Thyroid gland (tissue), 4 donors: ENCODE data around the gene TMEM221. TPM values are rescaled to one million over a fixed set of nuclear protein-coding genes. Genes with fewer than 3 reads are reported as not detected.

ENCODE experiments used
- DNase-seq, 2 donors: peaks; one replicate each; pipeline ENCODE4 v3.0.0-alpha.2; 2019
- H3K27ac ChIP-seq, 3 donors: fragments of 200-600 bp; sonication (generic); 1 replicate in 2 of 3; 2 replicates in 1 of 3; pipeline ENCODE4 v1.5.1; 2016 to 2019; ENCODE audit warnings: mild to moderate bottlenecking in 1 of 3, moderate library complexity in 1 of 3
- H3K27me3 ChIP-seq: fragments of 200-600 bp; sonication (generic); one replicate; pipeline ENCODE4 v1.5.1; 2019
- H3K36me3 ChIP-seq, 2 donors: fragments of 200-600 bp; sonication (generic); one replicate each; pipeline ENCODE4 v1.5.1; 2016 to 2019
- H3K4me1 ChIP-seq, 2 donors: fragments of 200-600 bp; sonication (generic); one replicate each; pipeline ENCODE4 v1.5.1; 2017 to 2019
- H3K4me3 ChIP-seq, 3 donors: fragments of 200-600 bp; sonication (generic); replicated peaks in 1 of 3; 1 replicate in 2 of 3; 2 replicates in 1 of 3; pipeline ENCODE4 v1.5.1; 2016; ENCODE audit warnings: mild to moderate bottlenecking in 1 of 3
- H3K9me3 ChIP-seq: fragments of 200-600 bp; sonication (generic); one replicate; pipeline ENCODE4 v1.5.1; 2017
- CTCF ChIP-seq, 6 experiments: fragments of 200-600 bp in 3 of 6; fragments of 450-650 bp in 3 of 6; sonication (generic) in 3 of 6; IDR thresholded peaks; one replicate each; pipeline ENCODE4 v1.5.1; 2016 to 2019; ENCODE audit warnings: antibody characterized with exemption in 6 of 6, mild to moderate bottlenecking in 2 of 6, inconsistent platforms in 1 of 6, moderate library complexity in 1 of 6
- POLR2A ChIP-seq, 2 donors: fragments of 450-650 bp; IDR thresholded peaks; one replicate each; pipeline ENCODE4 v1.6.1; 2017; ENCODE audit warnings: antibody characterized with exemption in 2 of 2, mild to moderate bottlenecking in 2 of 2, moderate library complexity in 1 of 2
- WGBS, 2 donors: methylation state at CpG; one replicate each; pipeline ENCODE4 v1.1.5; 2017; 5-methylcytosine and 5-hydroxymethylcytosine counted together
- intact Hi-C: fragments of 100-400 bp; cut with DNase I; formaldehyde crosslinking; loops from one replicate; pipeline ENCODE4 v1.15.1; 2023
- total RNA-seq, 4 donors: library from RNA; depleted of rRNA; stranded (reverse); fragments of >200 nt; gene quantifications; one replicate each; pipeline ENCODE4 v1.2.3, GENCODE V29; 2016

Gene TMEM221
- total RNA-seq, 4 donors from 2014 or later = 0.56 TPM; not detected in 3

- intact Hi-C loops = no loop called here
- Histone ChIP-seq H3K36me3 (no peaks in the 10 kb centered on the region), H3K4me3 (no peak overlapping the region), H3K4me1 (peaks cover 0 to 3% of the 10 kb centered on the region in 2 donors), H3K27me3 (no peaks in the 10 kb centered on the region), H3K27ac (no peak overlapping the region), H3K9me3 (no peaks in the 10 kb centered on the region)
- TF ChIP-seq CTCF (IDR thresholded peaks at IDR 0.05) = no peak
- no peak for TF ChIP-seq POLR2A (IDR thresholded peaks at IDR 0.05)
- 83 to 90% methylated on average over 5 of the region's 5 CpGs for WGBS, 2 donors
- DNase-seq = no peak
These were observed 42.8 kb upstream of the TMEM221 start for GRCh38 chr19:17491287-17491686.

GRCh38 chr19:17490411-17490810 lies 41.9 kb upstream of the TMEM221 start:
- peaks cover 0 to 3% of the 10 kb centered on the region in 2 donors for H3K4me1 ChIP-seq
- DNase-seq = no peak
- H3K27me3 ChIP-seq = no peaks in the 10 kb centered on the region
- no peak overlapping the region for H3K27ac ChIP-seq
- 77 to 79% methylated on average over 4 of the region's 4 CpGs for WGBS, 2 donors
- no peaks in the 10 kb centered on the region for H3K36me3 ChIP-seq
- intact Hi-C loops = no loop called here
- H3K9me3 ChIP-seq = no peaks in the 10 kb centered on the region
- no peak for TF ChIP-seq CTCF (IDR thresholded peaks at IDR 0.05)
- TF ChIP-seq POLR2A (IDR thresholded peaks at IDR 0.05) = no peak
- H3K4me3 ChIP-seq = no peak overlapping the region

GRCh38 chr19:17489392-17490030 lies 41.0 kb upstream of the TMEM221 start:
- 78 to 87% methylated on average over 8 of the region's 9 CpGs for WGBS, 2 donors

GRCh38 chr19:17488593-17489391 lies 40.3 kb upstream of the TMEM221 start:
- 38 to 42% methylated on average over 22 to 27 of the region's 31 CpGs for WGBS, 2 donors
- peak; percentile 82 to 83 for DNase-seq

More at GRCh38 chr19:17489392-17490030, 41.0 kb upstream of the TMEM221 start:
- intact Hi-C loops = no loop called here
- Histone ChIP-seq H3K27me3 (no peaks in the 10 kb centered on the region), H3K36me3 (no peaks in the 10 kb centered on the region), H3K4me1 (peaks cover 0 to 3% of the 10 kb centered on the region in 2 donors), H3K9me3 (no peaks in the 10 kb centered on the region), H3K27ac (no peak overlapping the region), H3K4me3 (no peak overlapping the region)
- no peak for TF ChIP-seq POLR2A (IDR thresholded peaks at IDR 0.05)
- TF ChIP-seq CTCF (IDR thresholded peaks at IDR 0.05) = no peak
- no peak for DNase-seq

More at GRCh38 chr19:17488593-17489391, 40.3 kb upstream of the TMEM221 start:
- TF ChIP-seq POLR2A (IDR thresholded peaks at IDR 0.05) (no peak), CTCF (IDR thresholded peaks at IDR 0.05) (no peak)
- peaks cover 0 to 3% of the 10 kb centered on the region in 2 donors for H3K4me1 ChIP-seq
- no peaks in the 10 kb centered on the region for H3K36me3 ChIP-seq
- intact Hi-C loops = no loop called here
- no peaks in the 10 kb centered on the region for H3K27me3 ChIP-seq
- H3K4me3 ChIP-seq = no peak overlapping the region
- no peak overlapping the region for H3K27ac ChIP-seq
- H3K9me3 ChIP-seq = no peaks in the 10 kb centered on the region
